Measurements from ENCODE around the gene DCAF5. TPM values are rescaled to one million over a fixed set of nuclear protein-coding genes. Genes with fewer than 3 reads are reported as not detected.

Gene DCAF5
- total RNA-seq, 2 experiments from 2014 or later: 56.1 to 59.0 TPM

- no peak overlapping the region for H3K27ac Mint-ChIP-seq
- peaks cover 3% of the 10 kb centered on the region for H3K36me3 Mint-ChIP-seq
- ATAC-seq (ENCODE audit: low read depth) (no peak), DNase-seq (no peak)
- no peaks in the 10 kb centered on the region for H3K9me3 Mint-ChIP-seq
- H3K27me3 Mint-ChIP-seq: peaks cover 48% of the 10 kb centered on the region
- POLR2A ChIA-PET: interaction anchor here (0.9 kb wide), 1 partner anchor 36 kb away, joined by 3 read pairs; the partner anchor contains the start of gene EXD2
- peaks cover 16% of the 10 kb centered on the region for H3K4me1 Mint-ChIP-seq
- H3K4me3 Mint-ChIP-seq: no peak overlapping the region
Measured at GRCh38 chr14:69154779-69155178, 1.9 kb upstream of the DCAF5 start.

GRCh38 chr14:69153873-69154270 is 953 bp upstream of the DCAF5 start:
- no peak for DNase-seq
- Mint-ChIP-seq H3K9me3 (no peaks in the 10 kb centered on the region), H3K4me3 (peak overlapping the region; percentile 97), H3K27ac (peak overlapping the region; percentile 89), H3K36me3 (peaks cover 7% of the 10 kb centered on the region), H3K4me1 (peaks cover 22% of the 10 kb centered on the region), H3K27me3 (peaks cover 39% of the 10 kb centered on the region)
- POLR2A ChIA-PET: interaction anchor here (0.9 kb wide), 1 partner anchor 37 kb away, joined by 3 read pairs; the partner anchor contains the start of gene EXD2
- no peak for ATAC-seq (ENCODE audit: low read depth)

- peak overlapping the region; percentile 97 for H3K4me3 Mint-ChIP-seq
- H3K27ac Mint-ChIP-seq: peak overlapping the region; percentile 89
- H3K9me3 Mint-ChIP-seq: no peaks in the 10 kb centered on the region
- H3K36me3 Mint-ChIP-seq: peaks cover 12% of the 10 kb centered on the region
- peak; percentile 87 for DNase-seq
- POLR2A ChIA-PET: interaction anchor here (0.6 to 2.7 kb wide), 5 partner anchors 23 to 461 kb away, joined by 4 to 17 read pairs (median 6); partner anchors contain the start of genes ERH, EXD2 and SLC39A9
- ATAC-seq (ENCODE audit: low read depth): no peak
- peaks cover 26% of the 10 kb centered on the region for H3K4me1 Mint-ChIP-seq
- peaks cover 34% of the 10 kb centered on the region for H3K27me3 Mint-ChIP-seq
Measured at GRCh38 chr14:69153152-69153872, 393 bp upstream of the DCAF5 start.

GRCh38 chr14:69152181-69152901 is 578 bp downstream of the DCAF5 start:
- H3K36me3 Mint-ChIP-seq: peaks cover 15% of the 10 kb centered on the region
- DNase-seq (peak; percentile 56), ATAC-seq (ENCODE audit: low read depth) (peak; percentile 25)
- peaks cover 29% of the 10 kb centered on the region for H3K27me3 Mint-ChIP-seq
- H3K4me3 Mint-ChIP-seq: peak overlapping the region; percentile 95
- peaks cover 29% of the 10 kb centered on the region for H3K4me1 Mint-ChIP-seq
- POLR2A ChIA-PET: interaction anchor here (0.6 to 2.7 kb wide), 6 partner anchors 9 to 460 kb away, joined by 3 to 17 read pairs (median 5); partner anchors contain the start of genes ERH, EXD2 and SLC39A9
- H3K9me3 Mint-ChIP-seq: no peaks in the 10 kb centered on the region
- peak overlapping the region; percentile 96 for H3K27ac Mint-ChIP-seq

- ATAC-seq (ENCODE audit: low read depth) (peak; percentile 55), DNase-seq (peak; percentile 83)
- Mint-ChIP-seq H3K27me3 (peaks cover 21% of the 10 kb centered on the region), H3K9me3 (no peaks in the 10 kb centered on the region), H3K27ac (peak overlapping the region; percentile 96), H3K4me3 (peak overlapping the region; percentile 95), H3K4me1 (peaks cover 29% of the 10 kb centered on the region), H3K36me3 (peaks cover 15% of the 10 kb centered on the region)
- POLR2A ChIA-PET: interaction anchor here (1.4 to 2.7 kb wide), 5 partner anchors 8 to 247 kb away, joined by 3 to 17 read pairs (median 4); partner anchors contain the start of genes ERH, EXD2 and SLC39A9
Measured at GRCh38 chr14:69151458-69152180, 1.3 kb downstream of the DCAF5 start.

GRCh38 chr14:69149461-69150244 is 3.3 kb downstream of the DCAF5 start:
- Mint-ChIP-seq H3K27ac (no peak overlapping the region), H3K27me3 (peaks cover 5% of the 10 kb centered on the region), H3K36me3 (peaks cover 20% of the 10 kb centered on the region), H3K4me1 (peaks cover 32% of the 10 kb centered on the region), H3K9me3 (no peaks in the 10 kb centered on the region), H3K4me3 (peak overlapping the region; percentile 20)
- DNase-seq: no peak
- no peak for ATAC-seq (ENCODE audit: low read depth)
- POLR2A ChIA-PET: no interaction called here

- Mint-ChIP-seq H3K27ac (no peak overlapping the region), H3K36me3 (peaks cover 16% of the 10 kb centered on the region), H3K27me3 (no peaks in the 10 kb centered on the region), H3K9me3 (no peaks in the 10 kb centered on the region), H3K4me1 (peaks cover 12% of the 10 kb centered on the region), H3K4me3 (no peak overlapping the region)
- DNase-seq: no peak
- no peak for ATAC-seq (ENCODE audit: low read depth)
- POLR2A ChIA-PET: no interaction called here
Measured at GRCh38 chr14:69142101-69142500, 10.8 kb downstream of the DCAF5 start.

GRCh38 chr14:69141550-69141949 is 11.4 kb downstream of the DCAF5 start:
- no peak for DNase-seq
- Mint-ChIP-seq H3K4me3 (no peak overlapping the region), H3K9me3 (no peaks in the 10 kb centered on the region), H3K4me1 (peaks cover 12% of the 10 kb centered on the region), H3K36me3 (peaks cover 16% of the 10 kb centered on the region), H3K27ac (no peak overlapping the region), H3K27me3 (no peaks in the 10 kb centered on the region)
- POLR2A ChIA-PET: no interaction called here
- no peak for ATAC-seq (ENCODE audit: low read depth)

GRCh38 chr14:69139743-69140142 is 13.2 kb downstream of the DCAF5 start:
- ATAC-seq (ENCODE audit: low read depth) (no peak), DNase-seq (no peak)
- no peaks in the 10 kb centered on the region for H3K27me3 Mint-ChIP-seq
- H3K4me1 Mint-ChIP-seq: peaks cover 11% of the 10 kb centered on the region
- H3K9me3 Mint-ChIP-seq: no peaks in the 10 kb centered on the region
- no peak overlapping the region for H3K27ac Mint-ChIP-seq
- H3K4me3 Mint-ChIP-seq: no peak overlapping the region
- peaks cover 11% of the 10 kb centered on the region for H3K36me3 Mint-ChIP-seq
- POLR2A ChIA-PET: interaction anchor here (0.7 kb wide), 1 partner anchor 1446 kb away, joined by 3 read pairs; no protein-coding TSS in a partner anchor

- Mint-ChIP-seq H3K4me3 (no peak overlapping the region), H3K36me3 (peaks cover 8% of the 10 kb centered on the region), H3K4me1 (peaks cover 17% of the 10 kb centered on the region), H3K9me3 (no peaks in the 10 kb centered on the region), H3K27me3 (no peaks in the 10 kb centered on the region), H3K27ac (no peak overlapping the region)
- DNase-seq (no peak), ATAC-seq (ENCODE audit: low read depth) (no peak)
- POLR2A ChIA-PET: no interaction called here
Measured at GRCh38 chr14:69137843-69138535, 14.9 kb downstream of the DCAF5 start.

- H3K27me3 Mint-ChIP-seq: no peaks in the 10 kb centered on the region
- H3K4me1 Mint-ChIP-seq: peaks cover 17% of the 10 kb centered on the region
- no peak overlapping the region for H3K27ac Mint-ChIP-seq
- peaks cover 6% of the 10 kb centered on the region for H3K36me3 Mint-ChIP-seq
- POLR2A ChIA-PET: no interaction called here
- ATAC-seq (ENCODE audit: low read depth): no peak
- no peaks in the 10 kb centered on the region for H3K9me3 Mint-ChIP-seq
- H3K4me3 Mint-ChIP-seq: no peak overlapping the region
- no peak for DNase-seq
Measured at GRCh38 chr14:69137416-69137815, 15.5 kb downstream of the DCAF5 start.

GRCh38 chr14:69135133-69135532 is 17.8 kb downstream of the DCAF5 start:
- no peaks in the 10 kb centered on the region for H3K27me3 Mint-ChIP-seq
- no peak overlapping the region for H3K27ac Mint-ChIP-seq
- no peak overlapping the region for H3K4me3 Mint-ChIP-seq
- H3K4me1 Mint-ChIP-seq: peaks cover 25% of the 10 kb centered on the region
- DNase-seq: no peak
- POLR2A ChIA-PET: no interaction called here
- H3K9me3 Mint-ChIP-seq: no peaks in the 10 kb centered on the region
- H3K36me3 Mint-ChIP-seq: peaks cover 6% of the 10 kb centered on the region
- ATAC-seq (ENCODE audit: low read depth): no peak

All from activated naive CD8-positive, alpha-beta T cell treated with anti-CD3 and anti-CD28 coated beads, Interleukin-2, amount 10 ng/mL, durations not matched to agents 7 days and 5 days (primary cell).